ENCODE results near the gene CSF3R.

DNA sequence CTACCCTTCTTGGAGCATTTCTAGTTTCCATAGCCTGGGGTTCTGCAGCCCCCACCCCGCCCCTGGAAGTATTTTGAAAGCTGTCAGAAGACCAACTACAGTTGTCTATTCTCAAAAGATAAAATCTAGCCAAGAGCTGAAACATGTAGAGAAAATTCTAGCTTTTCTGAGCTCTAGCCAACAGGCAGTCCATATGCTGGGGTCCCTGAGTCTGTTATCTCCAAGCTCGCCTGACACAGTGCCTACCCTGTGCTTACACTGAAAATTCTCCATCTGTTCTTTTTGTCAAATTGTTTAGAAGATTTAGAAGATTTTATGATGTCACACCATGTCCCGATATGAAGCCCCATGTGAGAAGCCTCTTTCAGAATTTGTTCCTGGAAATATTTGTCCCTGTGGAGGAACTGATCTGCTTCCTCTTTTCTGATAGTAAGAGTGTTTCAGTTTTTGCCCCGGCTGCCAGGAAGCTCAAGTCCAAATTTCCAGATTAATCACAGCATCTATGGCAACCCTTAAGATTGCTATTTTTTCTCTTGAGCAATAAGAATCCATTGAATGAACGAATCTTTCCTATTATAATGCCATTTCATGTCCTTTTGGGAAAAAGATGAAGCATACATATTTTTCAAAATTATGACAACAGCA, 23.7 kb upstream of the CSF3R start:
- TF ChIP-seq, protein P1, sequence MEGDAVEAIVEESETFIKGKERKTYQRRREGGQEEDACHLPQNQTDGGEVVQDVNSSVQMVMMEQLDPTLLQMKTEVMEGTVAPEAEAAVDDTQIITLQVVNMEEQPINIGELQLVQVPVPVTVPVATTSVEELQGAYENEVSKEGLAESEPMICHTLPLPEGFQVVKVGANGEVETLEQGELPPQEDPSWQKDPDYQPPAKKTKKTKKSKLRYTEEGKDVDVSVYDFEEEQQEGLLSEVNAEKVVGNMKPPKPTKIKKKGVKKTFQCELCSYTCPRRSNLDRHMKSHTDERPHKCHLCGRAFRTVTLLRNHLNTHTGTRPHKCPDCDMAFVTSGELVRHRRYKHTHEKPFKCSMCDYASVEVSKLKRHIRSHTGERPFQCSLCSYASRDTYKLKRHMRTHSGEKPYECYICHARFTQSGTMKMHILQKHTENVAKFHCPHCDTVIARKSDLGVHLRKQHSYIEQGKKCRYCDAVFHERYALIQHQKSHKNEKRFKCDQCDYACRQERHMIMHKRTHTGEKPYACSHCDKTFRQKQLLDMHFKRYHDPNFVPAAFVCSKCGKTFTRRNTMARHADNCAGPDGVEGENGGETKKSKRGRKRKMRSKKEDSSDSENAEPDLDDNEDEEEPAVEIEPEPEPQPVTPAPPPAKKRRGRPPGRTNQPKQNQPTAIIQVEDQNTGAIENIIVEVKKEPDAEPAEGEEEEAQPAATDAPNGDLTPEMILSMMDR (conservative IDR thresholded peaks at IDR 0.05; ENCODE audit: low read depth, low read length), result no peak
- no peak for TF ChIP-seq EZH2 (IDR thresholded peaks at IDR 0.05; ENCODE audit: borderline replicate concordance, low read depth, low read length, poor library complexity, severe bottlenecking)

Data from A673 (cell line).